Kidney (tissue), 14 donors: Measurements from ENCODE around the gene FAM193A. TPM values are rescaled to one million over a fixed set of nuclear protein-coding genes. Genes with fewer than 3 reads are reported as not detected.

Source experiments
- DNase-seq, 5 donors: peaks; one replicate each; pipeline ENCODE4 v3.0.0-alpha.2; 2013 to 2020
- FAIRE-seq: peaks from 2 replicates; lab custom pipeline; 2012; peaks lifted over from hg19 to GRCh38; lab: Jason Lieb, UNC
- H3K27ac ChIP-seq, 2 donors: one replicate each; pipeline ENCODE4 v1.7.0; 2013; ENCODE audit warnings: low read depth in 2 of 2, low read length in 2 of 2, inconsistent platforms in 1 of 2
- H3K27me3 ChIP-seq: one replicate; pipeline ENCODE4 v1.7.1; 2013; ENCODE audit warnings: low read length, inconsistent platforms; ENCODE audit not compliant: control insufficient read depth, insufficient read depth
- H3K36me3 ChIP-seq, 3 donors: one replicate each; pipeline versions ENCODE4 v1.7.0 to v1.7.1; 2013; ENCODE audit warnings: low read length in 3 of 3, control low read depth in 1 of 3, inconsistent platforms in 1 of 3; ENCODE audit not compliant: insufficient read depth in 3 of 3, control insufficient read depth in 2 of 3
- H3K4me1 ChIP-seq, 3 donors: one replicate each; pipeline versions ENCODE4 v1.7.0 to v1.7.1; 2013; ENCODE audit warnings: low read length in 3 of 3, inconsistent platforms in 1 of 3, low read depth in 1 of 3; ENCODE audit not compliant: control insufficient read depth in 2 of 3, insufficient read depth in 2 of 3
- H3K4me3 ChIP-seq, 3 donors: one replicate each; pipeline versions ENCODE4 v1.7.0 to v1.8.1; 2013; ENCODE audit warnings: low read length in 3 of 3, control low read depth in 1 of 3, inconsistent platforms in 1 of 3
- H3K9ac ChIP-seq, 3 donors: one replicate each; pipeline versions ENCODE4 v1.7.0 to v1.7.1; 2013; ENCODE audit warnings: low read length in 3 of 3, control low read depth in 1 of 3, inconsistent platforms in 1 of 3
- H3K9me3 ChIP-seq, 3 donors: one replicate each; pipeline versions ENCODE4 v1.7.0 to v1.7.1; 2013; ENCODE audit warnings: low read length in 3 of 3, control low read depth in 1 of 3, inconsistent platforms in 1 of 3; ENCODE audit not compliant: control insufficient read depth in 2 of 3, insufficient read depth in 1 of 3
- intact Hi-C: fragments of 100-400 bp; cut with DNase I; formaldehyde crosslinking; loops from one replicate; pipeline ENCODE4 v1.11.1; 2022
- polyA plus RNA-seq: library from polyadenylated mRNA; stranded (reverse); fragments of 350-450 nt; fragmentation: Illumina TruSeq; extraction: RNeasy Lipid Tissue Mini Kit (QIAGEN cat#74804); gene quantifications from one replicate; pipeline ENCODE4 v1.2.3, GENCODE V29; 2014; ENCODE audit warnings: low read depth, low replicate concordance; ENCODE audit not compliant: insufficient read depth
- total RNA-seq: library from RNA; stranded (reverse); fragmentation: NEBNext Ultra II Directional; extraction: Animal tissue kit (Norgen Biotek cat#: 25700); gene quantifications from one replicate; pipeline ENCODE4 v1.2.1, GENCODE V29; 2021
- TF ChIP-seq, protein P1 (sequence below): IDR thresholded peaks from 3 replicates; pipeline ENCODE4 v1.5.1; 2012; ENCODE audit warnings: mild to moderate bottlenecking, moderate library complexity, borderline replicate concordance; ENCODE audit not compliant: insufficient read depth; ENCODE audit errors: extremely low read depth
- donor health status: control.
- donor health status: control.
- donor health status: control.
- donor health status: control.
- donor health status: control.
- donor health status: DM: yes; HTN: yes; CAD: no.
- donor health status: Normal renal cell carcinoma (clear cell type).

FAM193A gene
- total and polyA plus RNA-seq, 2 donors from 2014 or later: 6.3 to 29.3 TPM

DNA sequence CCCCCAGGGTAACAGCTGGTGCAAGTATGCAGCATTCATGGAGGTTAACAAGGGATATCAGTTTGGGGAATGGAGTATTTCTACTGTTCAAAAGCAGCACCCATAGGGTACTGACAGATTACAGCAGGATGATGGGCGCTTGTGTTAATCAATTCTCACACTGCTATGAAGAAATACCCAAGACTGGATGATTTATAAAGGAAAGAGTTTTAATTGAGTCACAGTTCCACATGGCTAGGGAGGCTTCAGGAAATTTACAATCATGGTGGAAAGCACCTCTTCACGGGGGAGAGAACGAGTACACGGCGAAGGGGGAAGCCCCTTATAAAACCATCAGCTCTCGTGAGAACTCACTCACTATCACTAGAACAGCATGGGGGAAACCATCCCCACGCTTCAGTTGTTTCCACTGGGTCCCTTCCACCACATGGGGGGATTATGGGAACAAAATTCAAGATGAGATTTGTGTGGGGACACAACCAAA lies 155.5 kb downstream of the FAM193A start:
- Histone ChIP-seq H3K27me3 (no peaks in the 10 kb centered on the region), H3K27ac (no peak overlapping the region), H3K36me3 (peaks cover 10 to 62% (median 29%) of the 10 kb centered on the region in 3 donors), H3K9me3 (no peaks in the 10 kb centered on the region), H3K4me1 (peaks cover 0 to under 1% (median 0%) of the 10 kb centered on the region in 3 donors), H3K4me3 (no peak overlapping the region), H3K9ac (no peak overlapping the region)
- intact Hi-C loops: no loop called here
- DNase-seq (no peak), FAIRE-seq (no peak)
- TF ChIP-seq, protein P1, sequence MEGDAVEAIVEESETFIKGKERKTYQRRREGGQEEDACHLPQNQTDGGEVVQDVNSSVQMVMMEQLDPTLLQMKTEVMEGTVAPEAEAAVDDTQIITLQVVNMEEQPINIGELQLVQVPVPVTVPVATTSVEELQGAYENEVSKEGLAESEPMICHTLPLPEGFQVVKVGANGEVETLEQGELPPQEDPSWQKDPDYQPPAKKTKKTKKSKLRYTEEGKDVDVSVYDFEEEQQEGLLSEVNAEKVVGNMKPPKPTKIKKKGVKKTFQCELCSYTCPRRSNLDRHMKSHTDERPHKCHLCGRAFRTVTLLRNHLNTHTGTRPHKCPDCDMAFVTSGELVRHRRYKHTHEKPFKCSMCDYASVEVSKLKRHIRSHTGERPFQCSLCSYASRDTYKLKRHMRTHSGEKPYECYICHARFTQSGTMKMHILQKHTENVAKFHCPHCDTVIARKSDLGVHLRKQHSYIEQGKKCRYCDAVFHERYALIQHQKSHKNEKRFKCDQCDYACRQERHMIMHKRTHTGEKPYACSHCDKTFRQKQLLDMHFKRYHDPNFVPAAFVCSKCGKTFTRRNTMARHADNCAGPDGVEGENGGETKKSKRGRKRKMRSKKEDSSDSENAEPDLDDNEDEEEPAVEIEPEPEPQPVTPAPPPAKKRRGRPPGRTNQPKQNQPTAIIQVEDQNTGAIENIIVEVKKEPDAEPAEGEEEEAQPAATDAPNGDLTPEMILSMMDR: no peak

DNA sequence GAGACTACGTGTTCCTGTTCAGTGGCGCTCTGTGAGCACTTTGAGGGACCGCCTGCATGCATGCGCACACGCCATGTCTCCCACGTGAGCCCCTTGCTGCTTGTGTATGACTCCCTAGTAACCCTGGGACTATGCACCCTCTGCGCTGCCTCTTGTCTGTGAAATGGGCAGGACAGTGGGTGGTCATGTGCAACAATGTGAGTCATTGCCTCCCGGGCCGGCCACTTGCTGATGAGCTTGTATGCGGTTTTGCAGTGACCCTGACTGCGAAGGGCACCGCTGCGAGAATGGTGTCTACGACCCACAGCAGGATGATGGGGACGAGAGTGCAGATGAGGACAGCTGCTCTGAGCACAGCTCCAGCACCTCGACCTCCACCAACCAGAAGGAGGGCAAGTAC lies 158.2 kb downstream of the FAM193A start:
- DNase-seq (no peak), FAIRE-seq (no peak)
- Histone ChIP-seq H3K36me3 (peaks cover 11 to 67% (median 35%) of the 10 kb centered on the region in 3 donors), H3K4me1 (no peaks in the 10 kb centered on the region), H3K27ac (no peak overlapping the region), H3K4me3 (no peak overlapping the region), H3K27me3 (no peaks in the 10 kb centered on the region), H3K9ac (no peak overlapping the region), H3K9me3 (no peaks in the 10 kb centered on the region)
- intact Hi-C loops: no loop called here
- TF ChIP-seq, protein P1: no peak

DNA sequence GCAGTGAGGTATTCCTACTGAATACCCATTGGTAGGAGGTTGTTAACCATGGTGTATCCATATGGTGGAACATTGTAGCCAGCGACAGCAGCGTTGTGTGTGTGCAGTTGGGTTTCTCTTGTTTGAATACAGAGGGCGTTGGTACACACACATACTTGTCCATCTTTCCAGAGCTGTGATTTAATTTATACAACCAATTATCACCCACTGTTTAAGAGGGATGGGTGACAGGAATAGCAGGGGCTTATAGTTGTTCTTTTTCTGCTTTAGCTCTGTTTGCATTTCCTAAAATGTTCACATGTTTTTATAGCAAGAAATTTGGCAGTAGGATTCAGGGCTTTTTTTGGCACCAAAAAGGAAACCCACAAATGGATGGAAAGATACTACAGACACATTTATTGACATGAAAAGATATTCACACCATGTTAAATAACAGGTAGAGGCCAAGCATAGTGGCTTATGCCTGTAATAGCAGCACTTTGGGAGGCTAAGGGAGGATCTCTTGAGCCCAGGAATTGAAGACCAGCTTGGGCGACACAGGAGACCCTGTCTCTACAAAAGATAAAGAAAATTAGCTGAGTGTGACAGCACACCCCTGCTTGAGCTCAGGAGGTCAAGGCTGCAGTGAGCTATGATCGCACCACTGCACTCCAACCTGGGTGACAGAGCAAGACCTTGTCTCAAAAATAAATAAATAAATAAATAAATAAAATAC lies 159.1 kb downstream of the FAM193A start:
- Histone ChIP-seq H3K27ac (no peak overlapping the region), H3K9ac (no peak overlapping the region), H3K9me3 (no peaks in the 10 kb centered on the region), H3K4me1 (no peaks in the 10 kb centered on the region), H3K36me3 (peaks cover 13 to 67% (median 39%) of the 10 kb centered on the region in 3 donors), H3K27me3 (no peaks in the 10 kb centered on the region), H3K4me3 (no peak overlapping the region)
- DNase-seq (peak in 1 of 5 donors; percentile 20), FAIRE-seq (no peak)
- TF ChIP-seq, protein P1: no peak
- intact Hi-C loops: no loop called here
